Neural crest cell (in vitro differentiated cells): ENCODE data around the gene INSC. TPM values are rescaled to one million over a fixed set of nuclear protein-coding genes. Genes with fewer than 3 reads are reported as not detected.
A peak's percentile ranks its signal among the peaks of the same experiment; 100 is the strongest.

Experiments
- DNase-seq: peaks from one replicate; pipeline ENCODE4 v3.0.0; 2021; ENCODE audit warnings: low read depth, mixed read lengths, low spot score
- H3K27ac Mint-ChIP-seq: one replicate; pipeline ENCODE4 v1.8.0; 2021; ENCODE audit warnings: mild to moderate bottlenecking, mixed read lengths; ENCODE audit not compliant: unreplicated experiment
- H3K27me3 Mint-ChIP-seq: 2 replicates; pipeline ENCODE4 v1.8.0; 2021; ENCODE audit warnings: low read depth, mild to moderate bottlenecking, mixed read lengths
- H3K36me3 Mint-ChIP-seq: 2 replicates; pipeline ENCODE4 v1.8.0; 2021; ENCODE audit warnings: low read depth, mild to moderate bottlenecking, mixed read lengths
- H3K4me1 Mint-ChIP-seq: 2 replicates; pipeline ENCODE4 v1.8.0; 2021; ENCODE audit warnings: mixed read lengths
- H3K4me3 Mint-ChIP-seq: one replicate; pipeline ENCODE4 v1.8.0; 2021; ENCODE audit warnings: mild to moderate bottlenecking, mixed read lengths
- H3K9me3 Mint-ChIP-seq: 2 replicates; pipeline ENCODE4 v1.8.0; 2021; ENCODE audit warnings: mixed read lengths
- total RNA-seq: library from RNA; stranded (reverse); gene quantifications from 2 replicates; pipeline ENCODE4 v1.2.1, GENCODE V29; 2021
- TF ChIP-seq, protein P1 (sequence below): fragments of 200-600 bp; sonication (generic); conservative IDR thresholded peaks from 2 replicates; pipeline ENCODE4 v1.5.0; 2021; ENCODE audit warnings: antibody characterized with exemption, mild to moderate bottlenecking

INSC gene
- total RNA-seq, 1 donor from 2014 or later, result 2.6 TPM

GRCh38 chr11:15074206-15075161 is 40.2 kb upstream of the INSC start:
- H3K4me3 Mint-ChIP-seq, result no peak overlapping the region
- peaks cover 6% of the 10 kb centered on the region for H3K9me3 Mint-ChIP-seq
- peaks cover 3% of the 10 kb centered on the region for H3K36me3 Mint-ChIP-seq
- H3K27me3 Mint-ChIP-seq, result peaks cover 24% of the 10 kb centered on the region
- TF ChIP-seq, protein P1, sequence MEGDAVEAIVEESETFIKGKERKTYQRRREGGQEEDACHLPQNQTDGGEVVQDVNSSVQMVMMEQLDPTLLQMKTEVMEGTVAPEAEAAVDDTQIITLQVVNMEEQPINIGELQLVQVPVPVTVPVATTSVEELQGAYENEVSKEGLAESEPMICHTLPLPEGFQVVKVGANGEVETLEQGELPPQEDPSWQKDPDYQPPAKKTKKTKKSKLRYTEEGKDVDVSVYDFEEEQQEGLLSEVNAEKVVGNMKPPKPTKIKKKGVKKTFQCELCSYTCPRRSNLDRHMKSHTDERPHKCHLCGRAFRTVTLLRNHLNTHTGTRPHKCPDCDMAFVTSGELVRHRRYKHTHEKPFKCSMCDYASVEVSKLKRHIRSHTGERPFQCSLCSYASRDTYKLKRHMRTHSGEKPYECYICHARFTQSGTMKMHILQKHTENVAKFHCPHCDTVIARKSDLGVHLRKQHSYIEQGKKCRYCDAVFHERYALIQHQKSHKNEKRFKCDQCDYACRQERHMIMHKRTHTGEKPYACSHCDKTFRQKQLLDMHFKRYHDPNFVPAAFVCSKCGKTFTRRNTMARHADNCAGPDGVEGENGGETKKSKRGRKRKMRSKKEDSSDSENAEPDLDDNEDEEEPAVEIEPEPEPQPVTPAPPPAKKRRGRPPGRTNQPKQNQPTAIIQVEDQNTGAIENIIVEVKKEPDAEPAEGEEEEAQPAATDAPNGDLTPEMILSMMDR, result peak; percentile 92
- H3K27ac Mint-ChIP-seq, result no peak overlapping the region
- DNase-seq, result peak; percentile 95
- H3K4me1 Mint-ChIP-seq, result no peaks in the 10 kb centered on the region

DNA sequence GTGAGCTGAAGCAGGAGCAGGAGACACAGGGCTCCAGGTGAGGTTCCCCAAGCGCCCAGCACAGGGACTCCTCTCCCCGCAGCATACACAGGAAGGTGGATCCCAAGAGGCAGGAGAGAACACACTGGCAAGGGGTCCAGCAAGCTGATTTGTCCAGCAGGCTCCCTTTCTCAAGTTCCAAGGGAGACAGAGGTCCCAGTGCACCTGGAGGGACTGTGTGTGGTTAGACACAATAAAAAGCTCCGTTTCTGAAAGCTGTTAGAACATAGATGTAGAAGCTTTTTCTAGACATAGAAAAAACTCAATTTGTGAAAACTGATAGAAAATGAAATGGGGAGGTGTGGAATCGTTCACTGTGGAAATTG is 39.6 kb upstream of the INSC start:
- H3K9me3 Mint-ChIP-seq, result peaks cover 3% of the 10 kb centered on the region
- no peak for DNase-seq
- no peak overlapping the region for H3K4me3 Mint-ChIP-seq
- no peaks in the 10 kb centered on the region for H3K36me3 Mint-ChIP-seq
- H3K27ac Mint-ChIP-seq, result no peak overlapping the region
- H3K4me1 Mint-ChIP-seq, result no peaks in the 10 kb centered on the region
- peaks cover 27% of the 10 kb centered on the region for H3K27me3 Mint-ChIP-seq
- TF ChIP-seq, protein P1, result no peak

- no peak for DNase-seq
- Mint-ChIP-seq H3K27ac (no peak overlapping the region), H3K4me1 (no peaks in the 10 kb centered on the region), H3K4me3 (no peak overlapping the region), H3K9me3 (peaks cover 12% of the 10 kb centered on the region), H3K36me3 (peaks cover 4% of the 10 kb centered on the region), H3K27me3 (no peaks in the 10 kb centered on the region)
- TF ChIP-seq, protein P1, result no peak
These were observed 23.5 kb upstream of the INSC start for GRCh38 chr11:15091175-15091574.

DNA sequence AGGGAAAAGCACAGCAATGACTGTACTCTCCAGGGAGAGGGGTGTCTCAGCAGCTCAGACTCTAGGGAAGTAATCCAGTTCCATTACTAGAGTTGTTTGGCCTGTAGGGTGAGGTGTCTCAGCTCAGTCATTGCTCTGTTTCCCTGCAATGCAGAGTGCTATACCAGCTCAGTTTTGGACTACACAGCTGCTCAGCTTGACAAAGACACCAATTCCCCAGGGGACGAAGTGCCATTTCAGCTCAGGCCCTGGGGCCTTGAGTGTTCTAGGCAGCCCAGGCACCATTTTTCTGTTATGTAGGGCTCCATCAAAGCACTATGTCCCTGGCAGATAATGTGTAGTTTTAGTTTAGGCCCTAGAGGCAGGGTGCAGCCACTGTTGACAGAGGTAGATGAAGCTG is 23.1 kb upstream of the INSC start:
- H3K27ac Mint-ChIP-seq, result no peak overlapping the region
- H3K4me3 Mint-ChIP-seq, result no peak overlapping the region
- H3K36me3 Mint-ChIP-seq, result peaks cover 4% of the 10 kb centered on the region
- no peaks in the 10 kb centered on the region for H3K4me1 Mint-ChIP-seq
- H3K9me3 Mint-ChIP-seq, result peaks cover 9% of the 10 kb centered on the region
- DNase-seq, result no peak
- TF ChIP-seq, protein P1, result no peak
- no peaks in the 10 kb centered on the region for H3K27me3 Mint-ChIP-seq

DNA sequence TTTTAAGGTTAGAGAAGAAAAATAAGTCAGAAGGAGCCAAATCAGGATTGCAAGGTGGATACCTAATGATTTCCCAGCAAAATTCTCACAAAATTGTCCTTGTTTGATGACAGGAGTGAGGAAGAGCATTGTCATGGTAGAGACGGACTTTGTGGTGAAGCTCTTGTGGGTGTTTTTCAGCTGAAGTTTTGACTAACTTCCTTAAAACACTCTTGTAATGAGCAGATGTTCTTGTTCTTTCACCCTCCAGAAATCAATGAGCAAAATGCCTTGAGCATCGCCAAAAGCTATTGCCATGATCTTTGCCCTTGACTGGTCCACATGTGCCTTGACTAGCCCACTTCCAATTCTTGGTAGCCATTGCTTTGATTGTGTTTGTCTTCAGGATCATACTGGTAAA is 21.3 kb upstream of the INSC start:
- Mint-ChIP-seq H3K4me3 (no peak overlapping the region), H3K4me1 (no peaks in the 10 kb centered on the region), H3K27me3 (no peaks in the 10 kb centered on the region), H3K9me3 (peaks cover 4% of the 10 kb centered on the region), H3K36me3 (peaks cover 4% of the 10 kb centered on the region), H3K27ac (no peak overlapping the region)
- TF ChIP-seq, protein P1, result no peak
- no peak for DNase-seq
